Tibial nerve (tissue), 3 donors: ENCODE data around the gene CPB2.

ENCODE experiments used
- POLR2A ChIP-seq, 2 donors: fragments of 450-650 bp; IDR thresholded peaks; one replicate each; pipeline ENCODE4 v1.6.1; 2017; ENCODE audit warnings: antibody characterized with exemption in 2 of 2, mild to moderate bottlenecking in 2 of 2, moderate library complexity in 2 of 2
- TF ChIP-seq, protein P1 (sequence below), 5 experiments: fragments of 200-600 bp in 3 of 5; fragments of 450-650 bp in 2 of 5; sonication (generic) in 3 of 5; IDR thresholded peaks; one replicate each; pipeline ENCODE4 v1.5.1; 2016 to 2019; ENCODE audit warnings: antibody characterized with exemption in 5 of 5, mild to moderate bottlenecking in 3 of 5, moderate library complexity in 2 of 5

GRCh38 chr13:46104868-46105267 lies at the start of gene CPB2:
- TF ChIP-seq, protein P1, sequence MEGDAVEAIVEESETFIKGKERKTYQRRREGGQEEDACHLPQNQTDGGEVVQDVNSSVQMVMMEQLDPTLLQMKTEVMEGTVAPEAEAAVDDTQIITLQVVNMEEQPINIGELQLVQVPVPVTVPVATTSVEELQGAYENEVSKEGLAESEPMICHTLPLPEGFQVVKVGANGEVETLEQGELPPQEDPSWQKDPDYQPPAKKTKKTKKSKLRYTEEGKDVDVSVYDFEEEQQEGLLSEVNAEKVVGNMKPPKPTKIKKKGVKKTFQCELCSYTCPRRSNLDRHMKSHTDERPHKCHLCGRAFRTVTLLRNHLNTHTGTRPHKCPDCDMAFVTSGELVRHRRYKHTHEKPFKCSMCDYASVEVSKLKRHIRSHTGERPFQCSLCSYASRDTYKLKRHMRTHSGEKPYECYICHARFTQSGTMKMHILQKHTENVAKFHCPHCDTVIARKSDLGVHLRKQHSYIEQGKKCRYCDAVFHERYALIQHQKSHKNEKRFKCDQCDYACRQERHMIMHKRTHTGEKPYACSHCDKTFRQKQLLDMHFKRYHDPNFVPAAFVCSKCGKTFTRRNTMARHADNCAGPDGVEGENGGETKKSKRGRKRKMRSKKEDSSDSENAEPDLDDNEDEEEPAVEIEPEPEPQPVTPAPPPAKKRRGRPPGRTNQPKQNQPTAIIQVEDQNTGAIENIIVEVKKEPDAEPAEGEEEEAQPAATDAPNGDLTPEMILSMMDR (IDR thresholded peaks at IDR 0.05) = no peak
- no peak for TF ChIP-seq POLR2A (IDR thresholded peaks at IDR 0.05)
